Measurements from ENCODE around the gene TRPC1.
A peak's percentile ranks its signal among the peaks of the same experiment; 100 is the strongest.
"Not testable (repeated sequence)": the region's sequence is repeated elsewhere in the genome, so short reads cannot be mapped to it uniquely, and the experiment has no call there.

TRPC1 gene

DNA sequence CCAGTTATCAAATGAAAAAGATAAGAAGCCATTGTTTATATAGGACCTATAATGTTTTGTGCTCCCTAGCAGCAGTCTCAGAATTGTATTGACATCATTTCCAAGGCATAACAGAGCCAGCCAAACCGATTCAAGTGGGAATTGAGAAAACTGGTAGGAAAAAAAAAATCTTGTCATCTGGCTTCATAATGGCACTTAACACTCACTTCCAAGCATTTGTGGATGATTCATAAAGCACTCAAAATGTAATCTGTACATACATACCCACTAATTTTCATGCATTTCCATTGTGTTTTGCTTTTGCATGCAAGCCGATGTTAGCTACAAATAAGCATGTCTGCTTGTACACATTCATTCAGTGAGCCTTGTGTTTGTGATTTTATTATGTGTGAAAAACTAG, 18.6 kb upstream of the TRPC1 start:
- Histone ChIP-seq H3K27me3 (ENCODE audit: insufficient read depth, insufficient read length) (no peaks in the 10 kb centered on the region), H3K9ac (ENCODE audit: insufficient read length, low read depth) (no peak overlapping the region), H3K4me3 (ENCODE audit: insufficient read length, low read depth) (no peak overlapping the region), H3K4me1 (ENCODE audit: insufficient read depth, insufficient read length) (no peaks in the 10 kb centered on the region), H3K36me3 (ENCODE audit: insufficient read depth, insufficient read length, low read length) (no peaks in the 10 kb centered on the region), H3K9me3 (ENCODE audit: insufficient read depth, low read length) (no peaks in the 10 kb centered on the region)
- no peak for DNase-seq (ENCODE audit: low read depth, low spot score)
- TF ChIP-seq SUZ12 (IDR thresholded peaks at IDR 0.05; ENCODE audit: extremely low read depth, insufficient read depth, insufficient read length) = no peak
- no peak for TF ChIP-seq ZNF274 (IDR thresholded peaks at IDR 0.05; ENCODE audit: low read depth, low read length)
- no peak for TF ChIP-seq YY1 (IDR thresholded peaks at IDR 0.05; ENCODE audit: insufficient read depth, insufficient read length)

DNA sequence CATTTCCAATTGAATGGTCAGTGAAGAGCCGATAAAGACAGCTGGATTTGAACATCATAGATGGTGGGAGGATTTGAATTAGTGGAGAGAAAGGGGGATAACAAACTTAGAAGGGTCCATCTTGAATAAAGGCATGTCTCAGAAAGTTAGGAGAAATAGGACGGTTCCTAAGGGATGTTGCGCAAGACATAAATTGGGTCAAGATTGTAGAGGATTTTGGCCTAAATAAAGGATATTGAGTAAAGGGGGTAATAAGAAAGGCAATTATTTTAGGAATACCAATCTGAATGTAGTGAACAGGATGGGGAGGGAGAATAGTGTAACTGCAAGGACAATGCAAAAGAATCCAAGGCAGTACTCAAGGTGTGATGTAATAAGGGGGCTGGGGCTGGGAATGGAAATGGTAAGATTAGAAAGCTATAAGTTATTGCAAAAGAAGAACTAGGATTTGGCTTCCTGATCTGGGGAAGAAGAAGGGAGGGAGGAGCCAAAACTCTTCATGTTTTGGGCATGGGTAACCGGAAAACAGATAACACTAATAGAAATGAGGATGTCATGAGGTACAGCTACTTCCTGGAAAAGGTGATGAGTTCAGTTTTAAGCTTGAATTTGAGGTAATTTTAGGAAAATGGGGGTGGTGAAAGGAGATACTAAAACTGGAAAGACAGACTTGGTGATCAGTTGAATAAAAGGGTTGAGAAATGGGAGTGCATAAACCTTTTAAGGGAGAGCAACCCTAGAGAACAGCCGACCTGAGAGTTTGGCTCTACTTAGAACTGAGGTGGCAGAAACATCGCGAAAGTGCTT, 17.3 kb upstream of the TRPC1 start:
- Histone ChIP-seq H3K4me3 (ENCODE audit: insufficient read length, low read depth) (no peak overlapping the region), H3K27me3 (ENCODE audit: insufficient read depth, insufficient read length) (no peaks in the 10 kb centered on the region), H3K36me3 (ENCODE audit: insufficient read depth, insufficient read length, low read length) (no peaks in the 10 kb centered on the region), H3K9ac (ENCODE audit: insufficient read length, low read depth) (no peak overlapping the region), H3K4me1 (ENCODE audit: insufficient read depth, insufficient read length) (no peaks in the 10 kb centered on the region), H3K9me3 (ENCODE audit: insufficient read depth, low read length) (no peaks in the 10 kb centered on the region)
- TF ChIP-seq ZNF274 (IDR thresholded peaks at IDR 0.05; ENCODE audit: low read depth, low read length) = no peak
- TF ChIP-seq YY1 (IDR thresholded peaks at IDR 0.05; ENCODE audit: insufficient read depth, insufficient read length) = no peak
- DNase-seq (ENCODE audit: low read depth, low spot score) = no peak

DNA sequence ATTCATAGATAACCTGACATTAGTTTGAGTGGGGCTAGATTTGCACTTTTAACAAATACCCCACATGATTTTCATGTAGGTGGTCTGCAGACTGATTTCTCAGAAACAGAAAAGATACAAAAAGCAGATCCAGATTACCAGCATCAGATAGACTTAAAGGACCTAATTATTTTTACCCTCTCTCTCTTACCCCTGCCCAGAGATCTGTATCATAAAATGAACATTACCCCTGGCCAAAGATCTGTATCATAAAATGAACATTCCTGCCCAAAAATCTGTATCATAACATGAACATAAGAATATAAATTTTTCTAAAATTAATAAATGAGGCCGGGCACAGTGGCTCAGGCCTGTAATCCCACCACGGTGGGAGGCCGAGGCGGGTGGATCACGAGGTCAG, 14.6 kb upstream of the TRPC1 start:
- Histone ChIP-seq H3K4me1 (ENCODE audit: insufficient read depth, insufficient read length) (no peaks in the 10 kb centered on the region), H3K9ac (ENCODE audit: insufficient read length, low read depth) (no peak overlapping the region), H3K27me3 (ENCODE audit: insufficient read depth, insufficient read length) (no peaks in the 10 kb centered on the region), H3K9me3 (ENCODE audit: insufficient read depth, low read length) (no peaks in the 10 kb centered on the region), H3K4me3 (ENCODE audit: insufficient read length, low read depth) (no peak overlapping the region), H3K36me3 (ENCODE audit: insufficient read depth, insufficient read length, low read length) (no peaks in the 10 kb centered on the region)
- TF ChIP-seq YY1 (IDR thresholded peaks at IDR 0.05; ENCODE audit: insufficient read depth, insufficient read length) (no peak), ZNF274 (IDR thresholded peaks at IDR 0.05; ENCODE audit: low read depth, low read length) (no peak), SUZ12 (IDR thresholded peaks at IDR 0.05; ENCODE audit: extremely low read depth, insufficient read depth, insufficient read length) (no peak)
- no peak for DNase-seq (ENCODE audit: low read depth, low spot score)

DNA sequence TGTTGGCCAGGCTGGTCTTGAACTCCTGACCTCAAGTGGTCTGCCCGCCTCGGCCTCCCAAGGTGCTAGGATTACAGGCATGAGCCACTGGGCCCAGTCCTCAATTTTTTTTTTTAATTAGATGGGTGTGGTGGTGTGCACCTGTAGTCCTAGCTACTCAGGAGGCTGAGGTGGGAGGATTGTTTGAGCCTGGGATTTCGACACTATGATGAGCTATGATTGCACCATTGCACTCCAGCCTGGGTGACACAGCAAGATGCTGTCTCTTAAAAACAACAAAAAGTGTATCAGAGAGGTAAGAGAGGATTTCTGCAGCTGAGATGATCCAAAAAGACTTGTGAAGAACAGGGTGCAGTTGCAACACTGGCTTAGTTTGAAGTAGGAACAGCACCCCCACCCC, 9.0 kb upstream of the TRPC1 start:
- not testable (repeated sequence) for DNase-seq (ENCODE audit: low read depth, low spot score); H3K4me3 ChIP-seq (ENCODE audit: insufficient read length, low read depth); H3K36me3 ChIP-seq (ENCODE audit: insufficient read depth, insufficient read length, low read length); H3K9me3 ChIP-seq (ENCODE audit: insufficient read depth, low read length); H3K9ac ChIP-seq (ENCODE audit: insufficient read length, low read depth); H3K4me1 ChIP-seq (ENCODE audit: insufficient read depth, insufficient read length); H3K27me3 ChIP-seq (ENCODE audit: insufficient read depth, insufficient read length)

DNA sequence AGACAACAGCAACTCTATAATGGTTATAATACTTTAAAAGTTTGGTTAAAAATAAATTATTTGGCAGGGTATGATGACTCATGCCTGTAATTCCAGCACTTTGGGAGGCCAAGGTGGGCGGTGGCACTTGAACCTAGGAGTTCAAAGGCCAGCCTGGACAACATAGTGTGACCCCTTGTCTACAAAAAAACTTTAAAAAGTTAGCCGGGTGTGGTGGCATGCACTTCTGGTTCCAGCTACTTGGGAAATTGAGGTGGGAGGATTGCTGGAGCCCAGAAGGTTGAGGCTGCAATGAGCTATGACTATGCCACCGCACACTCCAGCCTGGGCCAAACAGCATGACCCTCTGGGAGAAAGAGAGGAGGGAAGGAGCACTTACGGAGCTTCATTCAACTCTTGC, 7.7 kb upstream of the TRPC1 start:
- H3K4me3 ChIP-seq (ENCODE audit: insufficient read length, low read depth) = no peak overlapping the region
- H3K9ac ChIP-seq (ENCODE audit: insufficient read length, low read depth) = no peak overlapping the region
- no peak for DNase-seq (ENCODE audit: low read depth, low spot score)
- H3K36me3 ChIP-seq (ENCODE audit: insufficient read depth, insufficient read length, low read length) = no peaks in the 10 kb centered on the region
- TF ChIP-seq ZNF274 (IDR thresholded peaks at IDR 0.05; ENCODE audit: low read depth, low read length) = no peak
- no peak for TF ChIP-seq YY1 (IDR thresholded peaks at IDR 0.05; ENCODE audit: insufficient read depth, insufficient read length)
- no peak for TF ChIP-seq SUZ12 (IDR thresholded peaks at IDR 0.05; ENCODE audit: extremely low read depth, insufficient read depth, insufficient read length)
- H3K27me3 ChIP-seq (ENCODE audit: insufficient read depth, insufficient read length) = no peaks in the 10 kb centered on the region
- H3K4me1 ChIP-seq (ENCODE audit: insufficient read depth, insufficient read length) = no peaks in the 10 kb centered on the region
- H3K9me3 ChIP-seq (ENCODE audit: insufficient read depth, low read length) = no peaks in the 10 kb centered on the region

DNA sequence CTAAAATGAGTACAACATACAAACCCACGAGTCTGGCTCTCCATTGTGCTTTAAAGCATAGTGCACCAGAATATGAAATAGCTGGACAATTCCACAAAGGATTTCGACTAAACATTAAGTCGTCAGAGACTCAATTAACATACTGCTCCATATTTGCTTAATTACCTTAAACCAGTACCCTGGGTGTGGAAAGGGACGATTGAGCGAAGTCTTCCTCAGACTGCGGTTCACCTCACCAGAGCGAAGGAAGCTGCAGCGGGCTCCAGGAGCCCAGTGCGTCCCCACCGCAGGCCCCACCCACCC, 218 bp upstream of the TRPC1 start:
- no peak for DNase-seq (ENCODE audit: low read depth, low spot score)
- H3K9ac ChIP-seq (ENCODE audit: insufficient read length, low read depth) = peak overlapping the region; percentile 58
- H3K9me3 ChIP-seq (ENCODE audit: insufficient read depth, low read length) = no peaks in the 10 kb centered on the region
- TF ChIP-seq SUZ12 (IDR thresholded peaks at IDR 0.05; ENCODE audit: extremely low read depth, insufficient read depth, insufficient read length) = no peak
- TF ChIP-seq ZNF274 (IDR thresholded peaks at IDR 0.05; ENCODE audit: low read depth, low read length) = no peak
- TF ChIP-seq YY1 (IDR thresholded peaks at IDR 0.05; ENCODE audit: insufficient read depth, insufficient read length) = no peak
- no peaks in the 10 kb centered on the region for H3K27me3 ChIP-seq (ENCODE audit: insufficient read depth, insufficient read length)
- no peaks in the 10 kb centered on the region for H3K4me1 ChIP-seq (ENCODE audit: insufficient read depth, insufficient read length)
- H3K4me3 ChIP-seq (ENCODE audit: insufficient read length, low read depth) = peak overlapping the region; percentile 69
- peaks cover 7% of the 10 kb centered on the region for H3K36me3 ChIP-seq (ENCODE audit: insufficient read depth, insufficient read length, low read length)

DNA sequence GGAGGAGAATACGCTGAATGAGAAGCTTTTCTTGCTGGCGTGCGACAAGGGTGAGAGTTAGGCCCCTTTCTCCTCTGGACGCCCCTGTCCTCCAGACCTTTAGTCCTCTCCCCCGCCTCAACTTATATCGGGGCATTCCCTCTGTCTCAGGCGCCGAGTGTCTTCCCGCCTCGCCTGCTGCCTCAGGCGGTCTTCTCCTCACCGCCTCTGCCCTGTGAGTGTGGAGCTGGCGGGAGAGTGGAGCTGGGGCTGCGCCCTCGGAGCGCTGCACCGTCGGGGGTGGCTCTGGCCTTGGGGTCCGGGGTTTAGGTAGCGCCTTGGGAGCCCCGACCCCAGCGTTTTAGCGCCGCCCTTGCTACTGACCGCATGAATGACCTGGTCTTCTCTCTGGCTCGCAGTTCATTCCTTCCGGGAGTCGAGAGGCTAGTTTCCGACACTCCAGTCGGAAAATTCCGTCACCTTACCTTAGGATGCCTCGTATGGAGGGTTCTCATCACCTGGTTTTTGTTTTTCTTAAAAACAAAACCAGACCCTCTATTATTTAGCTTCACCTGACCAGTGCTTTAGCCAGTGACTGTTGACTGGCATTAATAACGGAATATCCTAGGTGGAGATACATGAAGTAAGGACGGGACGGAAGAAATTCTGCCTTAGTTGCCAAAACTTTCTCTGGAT, 985 bp downstream of the TRPC1 start:
- peak; percentile 49 for DNase-seq (ENCODE audit: low read depth, low spot score)

More for the DNA sequence above, 985 bp downstream of the TRPC1 start:
- H3K9ac ChIP-seq (ENCODE audit: insufficient read length, low read depth) = peak overlapping the region; percentile 81
- H3K27me3 ChIP-seq (ENCODE audit: insufficient read depth, insufficient read length) = no peaks in the 10 kb centered on the region
- TF ChIP-seq ZNF274 (IDR thresholded peaks at IDR 0.05; ENCODE audit: low read depth, low read length) (no peak), YY1 (IDR thresholded peaks at IDR 0.05; ENCODE audit: insufficient read depth, insufficient read length) (no peak), SUZ12 (IDR thresholded peaks at IDR 0.05; ENCODE audit: extremely low read depth, insufficient read depth, insufficient read length) (no peak)
- no peaks in the 10 kb centered on the region for H3K4me1 ChIP-seq (ENCODE audit: insufficient read depth, insufficient read length)
- H3K36me3 ChIP-seq (ENCODE audit: insufficient read depth, insufficient read length, low read length) = peaks cover 7% of the 10 kb centered on the region
- H3K9me3 ChIP-seq (ENCODE audit: insufficient read depth, low read length) = no peaks in the 10 kb centered on the region
- H3K4me3 ChIP-seq (ENCODE audit: insufficient read length, low read depth) = peak overlapping the region; percentile 69

All from NT2/D1 (cell line).